GM12891 (cell line): ENCODE data around the gene UNC93B1.

Source experiments
- POLR2A ChIP-seq: IDR thresholded peaks from 2 replicates; pipeline ENCODE4 v1.6.1; 2011; ENCODE audit warnings: low read depth, low read length, control low read depth
- SPI1 ChIP-seq: IDR thresholded peaks from 2 replicates; pipeline ENCODE4 v1.6.1; 2011; ENCODE audit warnings: low read depth, low read length, control low read depth

- TF ChIP-seq POLR2A = no peak
- no peak for TF ChIP-seq SPI1
Observed at GRCh38 chr11:68040957-68041591, 37.2 kb upstream of the UNC93B1 start.
